Choroid plexus epithelial cell (primary cell): Measurements from ENCODE around the gene POGLUT3.

Source experiments
- DNase-seq: peaks from one replicate; pipeline ENCODE4 v3.0.0-alpha.2; 2010; ENCODE audit warnings: low read depth
- H3K4me3 ChIP-seq: 2 replicates; pipeline ENCODE4 v1.5.1; 2011; ENCODE audit warnings: low read depth, mild to moderate bottlenecking, control low read depth, low read length, moderate library complexity
- TF ChIP-seq, protein P1 (sequence below): conservative IDR thresholded peaks from 2 replicates; pipeline ENCODE4 v1.5.1; 2011; ENCODE audit warnings: low read depth, mild to moderate bottlenecking, control low read depth, inconsistent platforms, low read length, moderate library complexity

Gene POGLUT3

DNA sequence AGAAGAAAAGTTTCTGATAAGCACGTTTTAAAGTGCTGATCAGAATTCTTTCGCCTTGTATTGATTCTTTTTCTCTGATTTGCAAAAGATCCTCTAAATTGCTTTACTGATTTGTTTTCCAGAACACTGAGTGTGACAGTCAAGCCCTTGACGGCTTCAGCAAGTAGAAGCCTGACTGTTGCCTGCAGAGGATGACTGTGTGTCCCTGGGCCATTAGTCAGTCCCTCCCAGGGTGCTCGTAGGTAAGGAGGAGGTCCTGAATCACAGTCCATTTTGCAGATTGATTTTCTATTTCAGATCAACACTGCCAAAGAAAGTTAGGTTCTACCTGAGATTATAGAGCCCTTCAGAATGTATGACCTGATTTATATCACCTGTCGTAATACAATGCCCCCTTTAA, 38.6 kb upstream of the POGLUT3 start:
- TF ChIP-seq, protein P1, sequence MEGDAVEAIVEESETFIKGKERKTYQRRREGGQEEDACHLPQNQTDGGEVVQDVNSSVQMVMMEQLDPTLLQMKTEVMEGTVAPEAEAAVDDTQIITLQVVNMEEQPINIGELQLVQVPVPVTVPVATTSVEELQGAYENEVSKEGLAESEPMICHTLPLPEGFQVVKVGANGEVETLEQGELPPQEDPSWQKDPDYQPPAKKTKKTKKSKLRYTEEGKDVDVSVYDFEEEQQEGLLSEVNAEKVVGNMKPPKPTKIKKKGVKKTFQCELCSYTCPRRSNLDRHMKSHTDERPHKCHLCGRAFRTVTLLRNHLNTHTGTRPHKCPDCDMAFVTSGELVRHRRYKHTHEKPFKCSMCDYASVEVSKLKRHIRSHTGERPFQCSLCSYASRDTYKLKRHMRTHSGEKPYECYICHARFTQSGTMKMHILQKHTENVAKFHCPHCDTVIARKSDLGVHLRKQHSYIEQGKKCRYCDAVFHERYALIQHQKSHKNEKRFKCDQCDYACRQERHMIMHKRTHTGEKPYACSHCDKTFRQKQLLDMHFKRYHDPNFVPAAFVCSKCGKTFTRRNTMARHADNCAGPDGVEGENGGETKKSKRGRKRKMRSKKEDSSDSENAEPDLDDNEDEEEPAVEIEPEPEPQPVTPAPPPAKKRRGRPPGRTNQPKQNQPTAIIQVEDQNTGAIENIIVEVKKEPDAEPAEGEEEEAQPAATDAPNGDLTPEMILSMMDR = no peak
- H3K4me3 ChIP-seq = no peak overlapping the region
- DNase-seq = no peak

DNA sequence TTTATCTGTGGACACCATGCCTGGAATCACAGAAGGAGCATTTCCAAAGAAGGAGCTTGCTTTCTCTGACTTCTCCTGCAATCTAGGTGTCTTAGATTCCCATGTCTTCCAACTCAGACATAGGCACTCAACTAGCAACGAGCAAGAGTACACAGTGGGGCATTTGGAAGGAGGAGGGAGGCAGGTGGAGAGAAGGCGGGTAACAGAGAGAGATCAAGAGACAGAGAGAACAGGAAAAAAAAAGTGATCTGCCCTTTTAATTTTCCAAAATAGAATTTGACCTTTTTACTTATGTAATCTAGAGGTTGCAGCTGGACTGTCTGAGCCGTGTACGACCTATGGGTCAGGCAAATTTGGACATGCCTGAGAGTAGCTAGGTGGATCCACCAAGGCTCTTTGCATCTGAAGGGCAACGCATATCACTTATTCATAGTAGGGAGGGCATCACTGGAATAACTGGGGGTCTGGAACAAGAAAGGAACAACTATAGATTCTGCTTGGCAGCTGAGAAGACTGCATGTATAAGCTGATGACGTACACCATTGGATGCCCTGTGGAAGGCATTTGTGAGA, 37.3 kb upstream of the POGLUT3 start:
- no peak for DNase-seq
- TF ChIP-seq, protein P1 = no peak

DNA sequence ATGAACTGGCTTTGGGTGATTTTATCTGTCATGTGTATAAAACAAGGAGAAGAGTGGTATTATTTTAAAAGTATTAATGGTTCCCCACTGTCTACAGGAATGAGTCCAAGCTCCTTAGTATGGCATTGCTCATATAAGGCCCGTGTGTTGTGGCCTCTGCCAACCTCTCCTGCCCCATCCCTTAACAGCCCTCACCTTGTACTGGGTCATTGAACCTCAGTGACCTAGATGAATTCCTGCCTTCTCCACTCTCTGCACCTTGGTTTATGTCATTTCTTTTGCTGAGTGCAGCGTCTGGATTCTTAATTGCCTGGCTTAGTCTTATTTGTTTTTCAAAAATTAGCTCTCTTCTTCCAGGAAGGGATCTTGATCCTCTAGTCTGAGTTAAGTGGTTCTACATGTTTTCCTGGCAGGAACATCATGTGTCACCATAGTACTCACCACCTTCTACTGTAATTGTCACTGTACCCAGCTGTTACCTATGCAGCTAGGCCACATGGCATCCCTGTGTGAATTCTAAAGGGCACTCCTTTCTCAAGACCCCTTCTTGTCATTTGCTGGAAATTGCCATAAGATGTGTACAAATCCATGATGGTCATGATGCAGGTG, 36.2 kb upstream of the POGLUT3 start:
- no peak overlapping the region for H3K4me3 ChIP-seq
- no peak for DNase-seq
- TF ChIP-seq, protein P1 = no peak

More for the DNA sequence above, 37.3 kb upstream of the POGLUT3 start:
- H3K4me3 ChIP-seq = no peak overlapping the region

DNA sequence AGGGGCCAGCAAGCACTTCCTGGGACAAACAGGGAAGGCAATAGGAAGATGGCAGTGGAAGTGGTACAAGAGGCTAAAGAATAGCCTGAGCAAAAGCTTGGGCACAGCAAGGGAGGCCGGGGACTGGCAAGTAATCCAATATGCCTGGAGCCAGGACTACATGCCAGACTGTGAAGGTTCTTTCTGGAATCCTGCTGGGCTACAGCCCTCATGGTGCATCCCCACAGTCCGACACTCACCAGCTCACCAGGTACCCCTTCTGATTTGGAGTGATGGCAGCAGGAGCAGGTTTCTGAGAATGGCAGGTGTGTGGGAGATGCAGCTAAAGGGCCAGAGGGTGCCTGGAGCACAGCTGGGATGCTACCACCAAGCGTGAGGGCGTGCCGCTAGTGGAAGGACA, 32.2 kb upstream of the POGLUT3 start:
- TF ChIP-seq, protein P1 = no peak
- DNase-seq = no peak
- H3K4me3 ChIP-seq = no peak overlapping the region

DNA sequence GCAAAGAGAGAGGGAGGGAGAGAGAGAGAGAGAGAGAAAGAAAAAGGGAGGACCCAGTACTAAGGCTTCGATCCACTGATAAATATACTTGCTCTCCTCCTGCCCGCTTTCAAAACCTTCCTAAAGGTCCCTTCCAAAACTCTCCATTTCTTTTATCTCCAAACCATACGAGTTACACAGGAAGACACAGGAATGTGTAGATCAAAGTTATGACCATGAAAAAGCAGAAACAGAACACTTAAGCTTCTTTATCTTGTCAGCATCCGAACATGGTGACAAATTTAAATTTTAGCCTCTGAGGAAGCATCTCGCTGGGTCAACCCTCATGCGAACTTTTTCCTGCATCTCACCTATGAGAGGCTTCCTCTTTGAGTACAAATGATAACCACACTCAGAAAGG, 29.2 kb upstream of the POGLUT3 start:
- no peak for DNase-seq
- H3K4me3 ChIP-seq = no peak overlapping the region
- TF ChIP-seq, protein P1 = no peak

DNA sequence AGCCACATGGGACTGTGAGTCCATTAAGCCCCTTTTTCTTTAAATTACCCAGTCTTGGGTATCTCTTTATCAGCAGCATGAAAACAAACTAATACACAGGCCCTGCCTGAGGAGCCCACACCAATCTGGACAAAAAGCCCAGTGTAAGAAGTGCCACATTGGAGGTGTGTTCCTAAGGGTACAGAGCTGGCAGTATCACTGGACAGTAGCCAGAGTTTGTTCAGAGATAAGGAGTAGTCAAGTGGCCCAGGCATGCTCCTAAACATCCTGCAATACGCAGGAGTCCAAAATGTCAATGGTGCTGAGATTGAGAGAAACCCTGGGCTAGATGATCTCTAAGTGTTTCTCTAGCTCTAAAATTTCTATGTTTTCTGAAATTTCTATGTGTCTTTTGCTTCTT, 27.0 kb upstream of the POGLUT3 start:
- no peak for DNase-seq
- H3K4me3 ChIP-seq = no peak overlapping the region
- TF ChIP-seq, protein P1 = no peak

DNA sequence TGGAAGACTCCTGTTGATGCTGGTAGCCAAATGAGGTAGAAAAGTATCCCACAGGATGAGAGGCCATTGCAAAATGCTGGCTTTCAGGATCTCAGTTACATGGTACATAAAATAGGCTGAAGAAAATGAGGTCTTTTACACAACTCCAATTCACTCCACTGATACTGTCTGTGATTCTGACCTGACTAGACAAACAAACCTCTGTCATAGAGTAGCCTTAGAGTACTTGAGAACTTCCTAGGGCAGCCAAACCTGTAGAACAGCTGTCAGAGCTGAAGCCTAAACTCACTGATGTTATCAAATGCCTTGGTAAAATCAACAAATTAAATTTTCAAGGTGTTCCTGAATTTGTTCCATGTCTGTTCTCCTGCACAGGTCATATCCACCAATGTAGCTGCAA, 26.2 kb upstream of the POGLUT3 start:
- TF ChIP-seq, protein P1 = no peak
- DNase-seq = no peak
- no peak overlapping the region for H3K4me3 ChIP-seq
